BLaER1 treated with 17β-estradiol and CSF1 and Interleukin-3, amounts not matched to agents 10 nM and 100 nM (cell line): ENCODE measurements around the gene ULK1.
A peak's percentile ranks its signal among the peaks of the same experiment; 100 is the strongest.

ENCODE experiments used
- H3K27ac ChIP-seq, 11 experiments: shearing (Covaris generic); formaldehyde crosslinking; 2 replicates each; pipeline ENCODE4 v1.8.1; 2022
- H3K27me3 ChIP-seq, 11 experiments: shearing (Covaris generic); formaldehyde crosslinking; 2 replicates each; pipeline ENCODE4 v1.8.1; 2022
- H3K36me3 ChIP-seq, 11 experiments: shearing (Covaris generic); formaldehyde crosslinking; 2 replicates each; pipeline ENCODE4 v1.8.1; 2022
- H3K4me1 ChIP-seq, 10 experiments: shearing (Covaris generic); formaldehyde crosslinking; 2 replicates each; pipeline ENCODE4 v1.8.1; 2022
- H3K4me2 ChIP-seq, 11 experiments: shearing (Covaris generic); formaldehyde crosslinking; 2 replicates each; pipeline ENCODE4 v1.8.1; 2022
- H3K4me3 ChIP-seq, 10 experiments: shearing (Covaris generic); formaldehyde crosslinking; 2 replicates each; pipeline ENCODE4 v1.8.1; 2022
- H3K9ac ChIP-seq, 11 experiments: shearing (Covaris generic); formaldehyde crosslinking; 2 replicates each; pipeline ENCODE4 v1.8.1; 2022
- H3K9me3 ChIP-seq, 11 experiments: shearing (Covaris generic); formaldehyde crosslinking; replicated peaks in 1 of 11; 2 replicates each; pipeline ENCODE4 v1.8.1; 2022
- H4K20me1 ChIP-seq, 11 experiments: shearing (Covaris generic); formaldehyde crosslinking; 2 replicates each; pipeline ENCODE4 v1.8.1; 2022
- Cebpa-rat ChIP-seq, 11 experiments: shearing (Covaris generic); IDR thresholded peaks; 2 replicates each; pipeline ENCODE4 v1.8.1; 2022

ULK1 gene

DNA sequence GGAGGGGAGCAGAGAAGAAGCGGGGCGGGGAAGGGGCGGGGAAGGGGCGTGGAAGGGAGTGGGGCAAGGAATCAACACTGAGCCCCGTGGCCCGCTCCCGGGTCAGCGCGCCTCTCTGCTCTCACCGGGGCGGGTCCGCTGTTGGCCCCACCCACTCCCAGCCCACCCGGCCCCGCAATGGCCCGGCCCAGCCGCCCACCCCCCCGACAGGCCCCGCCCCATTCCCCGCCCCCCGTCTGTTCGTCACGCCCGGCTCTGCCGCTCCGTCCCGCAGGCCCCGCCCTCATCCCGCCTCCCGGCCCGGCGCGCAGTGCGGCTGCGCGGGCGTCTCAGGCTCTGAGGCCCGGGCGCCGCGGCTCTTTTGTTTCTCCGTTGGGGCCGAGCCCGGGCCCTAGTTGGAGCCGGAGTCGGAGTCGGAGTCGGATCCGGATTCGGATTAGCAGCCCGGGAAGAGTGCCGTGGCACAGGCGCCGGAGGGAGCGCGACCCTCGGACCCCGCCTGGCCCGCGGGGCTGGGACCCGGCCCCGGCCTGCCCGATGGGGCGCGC, at the start of gene ULK1:
ULK1 (plus strand) TSS at position 310 of the 548 bp plus-strand sequence. CDS start 380 bp downstream, outside the sequence.
- no peak for TF ChIP-seq Cebpa-rat (IDR thresholded peaks at IDR 0.05)
- Histone ChIP-seq H3K36me3 (peaks cover 0 to 13% (median 6%) of the 10 kb centered on the region in 11 experiments; a peak in 11 of 22 replicates), H3K4me1 (peaks cover 27 to 44% (median 37%) of the 10 kb centered on the region in 10 experiments), H3K27me3 (no peaks in the 10 kb centered on the region), H3K9ac (peak within 1 kb of the TSS; percentile 78 to 96 (median 89)), H3K27ac (peak within 1 kb of the TSS; percentile 67 to 94 (median 91); a peak in 21 of 22 replicates), H3K9me3 (no peaks in the 10 kb centered on the region), H3K4me2 (peak within 1 kb of the TSS; percentile 96 to 100 (median 99)), H3K4me3 (peak within 1 kb of the TSS; percentile 57 to 79 (median 66)), H4K20me1 (peaks cover 24 to 43% (median 41%) of the 10 kb centered on the region in 11 experiments; a peak in 20 of 22 replicates)

DNA sequence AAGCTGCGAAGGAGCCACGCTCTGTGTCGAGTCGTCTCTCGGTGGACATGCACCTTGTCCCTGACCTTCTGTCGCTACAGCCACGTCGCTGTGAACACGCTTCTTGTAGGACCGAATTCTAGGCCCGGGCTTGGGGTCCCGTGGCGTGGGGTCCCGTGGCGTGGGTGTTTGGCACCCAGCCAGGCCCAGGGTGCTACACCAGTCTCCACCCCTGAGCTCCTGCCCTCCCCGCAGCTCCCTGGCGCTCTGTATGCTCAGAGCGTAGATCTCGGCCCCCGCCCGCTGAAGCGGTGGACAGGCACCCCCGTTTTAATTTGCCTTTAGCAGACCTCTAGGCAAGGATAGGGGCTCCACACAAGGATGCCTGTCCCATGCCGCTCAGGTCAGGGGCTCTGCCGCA, 49.8 kb upstream of the ULK1 start:
- no peak overlapping the region for H3K4me2 ChIP-seq
- H3K9ac ChIP-seq = no peak overlapping the region
- H3K36me3 ChIP-seq = peaks cover 0 to 62% (median 26%) of the 10 kb centered on the region in 11 experiments; a peak in 16 of 22 replicates
- H4K20me1 ChIP-seq = peaks cover 0 to 56% (median 0%) of the 10 kb centered on the region in 11 experiments; a peak in 2 of 22 replicates
- H3K4me1 ChIP-seq = peaks cover 0 to 4% (median 0%) of the 10 kb centered on the region in 10 experiments; a peak in 2 of 20 replicates
- H3K27me3 ChIP-seq = no peaks in the 10 kb centered on the region
- no peak overlapping the region for H3K4me3 ChIP-seq
- TF ChIP-seq Cebpa-rat (IDR thresholded peaks at IDR 0.05) = no peak
- no peaks in the 10 kb centered on the region for H3K9me3 ChIP-seq
- H3K27ac ChIP-seq = no peak overlapping the region

DNA sequence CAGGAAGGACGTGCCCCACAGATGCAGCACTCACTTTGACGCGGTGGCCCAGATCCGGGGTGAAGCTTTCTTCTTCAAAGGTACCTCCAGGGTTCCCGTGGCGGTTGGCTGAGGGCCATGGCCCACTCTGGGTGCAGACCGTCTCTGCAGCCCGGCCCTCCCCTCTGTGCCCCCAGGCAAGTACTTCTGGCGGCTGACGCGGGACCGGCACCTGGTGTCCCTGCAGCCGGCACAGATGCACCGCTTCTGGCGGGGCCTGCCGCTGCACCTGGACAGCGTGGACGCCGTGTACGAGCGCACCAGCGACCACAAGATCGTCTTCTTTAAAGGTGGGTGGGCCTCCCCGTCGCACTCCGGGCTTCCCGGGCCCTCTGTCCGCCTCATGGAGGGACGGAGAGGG, 49.3 kb upstream of the ULK1 start:
- no peak overlapping the region for H3K4me3 ChIP-seq
- no peak overlapping the region for H3K4me2 ChIP-seq
- peaks cover 0 to 61% (median 24%) of the 10 kb centered on the region in 11 experiments; a peak in 16 of 22 replicates for H3K36me3 ChIP-seq
- no peak overlapping the region for H3K9ac ChIP-seq
- H3K4me1 ChIP-seq = peaks cover 0 to 4% (median 0%) of the 10 kb centered on the region in 10 experiments; a peak in 2 of 20 replicates
- peaks cover 0 to 57% (median 0%) of the 10 kb centered on the region in 11 experiments; a peak in 3 of 22 replicates for H4K20me1 ChIP-seq
- no peak for TF ChIP-seq Cebpa-rat (IDR thresholded peaks at IDR 0.05)
- no peak overlapping the region for H3K27ac ChIP-seq
- H3K27me3 ChIP-seq = no peaks in the 10 kb centered on the region
- no peaks in the 10 kb centered on the region for H3K9me3 ChIP-seq

DNA sequence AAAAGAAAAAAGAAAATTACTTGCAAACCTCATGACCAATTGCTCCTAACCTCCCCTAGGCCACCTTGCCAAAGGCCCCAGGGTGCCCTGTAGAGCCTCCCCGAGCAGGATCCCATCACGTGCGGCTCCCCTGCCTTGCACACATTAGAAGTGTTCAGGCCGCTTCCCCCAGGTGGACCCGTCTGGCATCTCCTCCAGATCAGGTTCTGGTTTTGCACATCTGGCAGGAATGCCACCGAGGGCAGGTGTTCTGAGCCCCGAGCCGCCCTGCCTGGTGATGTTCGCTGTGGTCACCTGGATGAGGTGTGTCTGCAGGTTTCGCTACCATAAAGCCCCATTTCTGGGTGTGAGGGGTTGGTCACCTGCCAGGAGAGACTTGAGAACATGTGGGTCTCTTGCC, 47.0 kb upstream of the ULK1 start:
- H3K4me2 ChIP-seq = no peak overlapping the region
- peaks cover 0 to 48% (median 10%) of the 10 kb centered on the region in 11 experiments; a peak in 9 of 22 replicates for H3K36me3 ChIP-seq

DNA sequence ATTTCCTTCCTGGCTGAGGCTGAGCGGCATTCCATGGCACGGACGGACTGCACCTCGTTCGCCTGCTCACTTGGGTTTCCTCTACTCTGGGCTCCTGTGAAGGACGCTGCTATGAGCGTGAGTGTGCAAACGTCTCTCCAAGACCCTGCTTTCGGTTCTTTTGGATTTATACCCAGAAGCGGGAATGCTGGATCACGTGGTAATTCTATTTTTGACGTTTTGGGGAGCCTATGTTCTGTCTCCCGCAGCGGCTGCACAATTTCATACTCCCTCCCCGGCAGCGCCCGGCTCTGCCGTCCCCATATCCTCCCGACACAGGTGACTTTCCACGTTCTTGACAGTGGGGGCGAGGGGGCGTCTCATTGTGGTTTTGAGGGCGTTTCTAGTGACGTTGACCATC, 45.7 kb upstream of the ULK1 start:
- Histone ChIP-seq H3K9ac (no peak overlapping the region), H3K27me3 (peaks cover 0 to 29% (median 0%) of the 10 kb centered on the region in 11 experiments; a peak in 4 of 22 replicates), H4K20me1 (peaks cover 0 to 68% (median 17%) of the 10 kb centered on the region in 11 experiments; a peak in 15 of 22 replicates), H3K36me3 (peaks cover 0 to 47% (median 10%) of the 10 kb centered on the region in 11 experiments; a peak in 9 of 22 replicates), H3K27ac (no peak overlapping the region), H3K4me2 (0 out of 22 replicates have a peak overlapping the region, but pooled peaks of 1 of the 11 experiments have one; percentile 14), H3K9me3 (no peaks in the 10 kb centered on the region), H3K4me3 (no peak overlapping the region), H3K4me1 (peaks cover 22 to 36% (median 32%) of the 10 kb centered on the region in 10 experiments)
- no peak for TF ChIP-seq Cebpa-rat (IDR thresholded peaks at IDR 0.05)

More for the DNA sequence above, 47.0 kb upstream of the ULK1 start:
- Histone ChIP-seq H3K9me3 (no peaks in the 10 kb centered on the region), H3K4me3 (no peak overlapping the region), H3K9ac (no peak overlapping the region), H3K27me3 (peaks cover 0 to 16% (median 0%) of the 10 kb centered on the region in 11 experiments; a peak in 4 of 22 replicates), H4K20me1 (peaks cover 0 to 60% (median 13%) of the 10 kb centered on the region in 11 experiments; a peak in 15 of 22 replicates), H3K4me1 (peaks cover 13 to 23% (median 19%) of the 10 kb centered on the region in 10 experiments), H3K27ac (no peak overlapping the region)
- TF ChIP-seq Cebpa-rat (IDR thresholded peaks at IDR 0.05) = no peak

DNA sequence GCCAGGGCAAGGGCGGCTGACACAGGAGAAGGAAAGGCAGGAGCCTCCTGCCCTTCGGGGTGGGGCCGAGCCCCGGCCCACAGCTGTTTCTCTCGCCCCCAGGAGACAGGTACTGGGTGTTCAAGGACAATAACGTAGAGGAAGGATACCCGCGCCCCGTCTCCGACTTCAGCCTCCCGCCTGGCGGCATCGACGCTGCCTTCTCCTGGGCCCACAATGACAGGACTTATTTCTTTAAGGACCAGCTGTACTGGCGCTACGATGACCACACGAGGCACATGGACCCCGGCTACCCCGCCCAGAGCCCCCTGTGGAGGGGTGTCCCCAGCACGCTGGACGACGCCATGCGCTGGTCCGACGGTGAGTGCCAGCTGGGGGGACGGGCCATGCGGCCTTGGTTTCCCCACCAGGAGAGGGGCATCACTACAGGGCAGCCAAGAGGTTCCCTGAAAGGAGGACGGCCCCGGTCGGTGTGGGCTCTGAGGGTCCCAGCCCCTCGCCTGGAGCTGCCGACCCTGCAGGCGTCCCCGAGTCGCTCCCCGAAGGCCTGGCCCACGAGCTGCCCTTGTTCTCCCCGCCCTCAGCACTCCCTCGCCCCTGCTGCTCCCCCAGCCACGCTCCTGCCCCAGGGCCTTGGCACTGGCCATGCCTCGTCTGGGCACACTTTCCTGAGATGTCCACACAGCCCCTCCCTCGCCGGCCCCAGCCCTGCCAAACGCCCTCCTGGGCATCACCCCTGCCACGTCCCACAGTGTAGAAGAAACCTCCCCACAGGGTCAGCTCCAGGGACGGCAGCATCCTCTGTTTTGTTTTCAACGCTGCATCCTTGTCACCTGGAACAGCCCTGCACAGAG, 44.5 kb upstream of the ULK1 start:
- peaks cover 0 to 35% (median 8%) of the 10 kb centered on the region in 11 experiments; a peak in 8 of 22 replicates for H3K36me3 ChIP-seq
- H3K4me2 ChIP-seq = peak overlapping the region in 1 of 11 experiments; percentile 93; a peak in 1 of 22 replicates
- H4K20me1 ChIP-seq = peaks cover 0 to 64% (median 17%) of the 10 kb centered on the region in 11 experiments; a peak in 15 of 22 replicates
- no peaks in the 10 kb centered on the region for H3K9me3 ChIP-seq
- TF ChIP-seq Cebpa-rat (IDR thresholded peaks at IDR 0.05) = no peak
- peaks cover 22 to 48% (median 42%) of the 10 kb centered on the region in 10 experiments for H3K4me1 ChIP-seq
- no peak overlapping the region for H3K9ac ChIP-seq
- H3K27ac ChIP-seq = no peak overlapping the region
- no peak overlapping the region for H3K4me3 ChIP-seq
- peaks cover 0 to 31% (median 0%) of the 10 kb centered on the region in 11 experiments; a peak in 4 of 22 replicates for H3K27me3 ChIP-seq

DNA sequence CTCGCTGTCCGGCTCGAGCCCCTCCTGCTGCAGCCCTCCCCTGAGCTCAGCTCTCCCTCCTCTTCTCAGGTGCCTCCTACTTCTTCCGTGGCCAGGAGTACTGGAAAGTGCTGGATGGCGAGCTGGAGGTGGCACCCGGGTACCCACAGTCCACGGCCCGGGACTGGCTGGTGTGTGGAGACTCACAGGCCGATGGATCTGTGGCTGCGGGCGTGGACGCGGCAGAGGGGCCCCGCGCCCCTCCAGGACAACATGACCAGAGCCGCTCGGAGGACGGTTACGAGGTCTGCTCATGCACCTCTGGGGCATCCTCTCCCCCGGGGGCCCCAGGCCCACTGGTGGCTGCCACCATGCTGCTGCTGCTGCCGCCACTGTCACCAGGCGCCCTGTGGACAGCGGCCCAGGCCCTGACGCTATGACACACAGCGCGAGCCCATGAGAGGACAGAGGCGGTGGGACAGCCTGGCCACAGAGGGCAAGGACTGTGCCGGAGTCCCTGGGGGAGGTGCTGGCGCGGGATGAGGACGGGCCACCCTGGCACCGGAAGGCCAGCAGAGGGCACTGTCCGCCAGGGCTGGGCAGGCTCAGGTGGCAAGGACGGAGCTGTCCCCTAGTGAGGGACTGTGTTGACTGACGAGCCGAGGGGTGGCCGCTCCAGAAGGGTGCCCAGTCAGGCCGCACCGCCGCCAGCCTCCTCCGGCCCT, 43.4 kb upstream of the ULK1 start:
- peaks cover 0 to 53% (median 17%) of the 10 kb centered on the region in 11 experiments; a peak in 15 of 22 replicates for H4K20me1 ChIP-seq
- H3K9me3 ChIP-seq = no peaks in the 10 kb centered on the region
- H3K27me3 ChIP-seq = peaks cover 0 to 31% (median 0%) of the 10 kb centered on the region in 11 experiments; a peak in 5 of 22 replicates
- peak overlapping the region; percentile 76 to 100 (median 95) for H3K4me2 ChIP-seq
- H3K4me3 ChIP-seq = no peak overlapping the region
- peaks cover 0 to 25% (median under 1%) of the 10 kb centered on the region in 11 experiments; a peak in 7 of 22 replicates for H3K36me3 ChIP-seq
- TF ChIP-seq Cebpa-rat (IDR thresholded peaks at IDR 0.05) = no peak
- peak overlapping the region in 5 of 11 experiments; percentile 12 to 76 (median 66); a peak in 7 of 22 replicates for H3K27ac ChIP-seq
- H3K4me1 ChIP-seq = peaks cover 22 to 59% (median 48%) of the 10 kb centered on the region in 10 experiments
- H3K9ac ChIP-seq = peak overlapping the region in 8 of 11 experiments; percentile 15 to 73 (median 49); a peak in 8 of 22 replicates
